SHP77 treated with DMSO at 0.1 percent for 48 hours (cell line): Measurements from ENCODE around the gene SHD.
A peak's percentile ranks its signal among the peaks of the same experiment; 100 is the strongest.
"Not testable (repeated sequence)": the region's sequence is repeated elsewhere in the genome, so short reads cannot be mapped to it uniquely, and the experiment has no call there.

ENCODE experiments used
- DNase-seq: peaks from one replicate; lab custom pipeline; 2025; lab: John Stamatoyannopoulos, UW

SHD gene

DNA sequence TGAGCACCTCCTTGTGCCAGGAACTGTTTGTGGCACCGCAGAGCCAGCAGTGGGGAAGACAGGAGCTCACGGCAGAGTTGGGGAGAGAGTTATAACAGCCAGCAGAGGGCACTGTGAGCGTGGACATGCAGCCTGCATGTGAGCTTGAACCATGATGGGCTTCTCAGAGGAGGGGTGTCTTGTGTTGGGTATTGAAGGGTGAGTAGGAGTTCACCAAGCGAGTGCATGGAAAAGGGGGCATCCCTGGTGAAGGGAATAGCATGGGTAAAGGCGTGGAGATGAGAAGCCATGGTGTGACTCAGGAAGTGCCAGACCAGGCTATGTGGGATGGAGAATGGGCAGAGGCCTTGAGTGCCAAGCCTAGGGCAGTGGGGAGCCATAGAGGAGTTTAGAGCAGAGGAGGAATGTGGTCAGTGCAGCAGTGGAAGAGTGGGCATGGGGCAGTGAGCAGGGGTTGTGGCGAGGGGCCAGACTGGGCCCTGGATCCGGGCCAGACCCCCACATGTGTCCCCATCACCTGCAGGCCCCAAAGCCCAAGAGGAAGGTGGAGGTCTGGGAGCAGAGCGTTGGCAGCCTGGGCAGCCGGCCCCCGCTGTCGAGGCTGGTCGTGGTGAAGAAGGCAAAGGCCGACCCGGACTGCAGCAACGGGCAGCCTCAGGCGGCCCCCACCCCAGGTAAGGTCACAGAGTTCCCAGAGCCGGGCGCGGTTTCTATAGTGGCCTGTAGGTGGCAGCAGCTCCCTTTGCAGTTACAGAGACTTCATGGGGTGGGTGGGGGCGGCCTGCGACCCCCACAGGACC, 11.8 kb upstream of the SHD start:
- DNase-seq: peak; percentile 11

DNA sequence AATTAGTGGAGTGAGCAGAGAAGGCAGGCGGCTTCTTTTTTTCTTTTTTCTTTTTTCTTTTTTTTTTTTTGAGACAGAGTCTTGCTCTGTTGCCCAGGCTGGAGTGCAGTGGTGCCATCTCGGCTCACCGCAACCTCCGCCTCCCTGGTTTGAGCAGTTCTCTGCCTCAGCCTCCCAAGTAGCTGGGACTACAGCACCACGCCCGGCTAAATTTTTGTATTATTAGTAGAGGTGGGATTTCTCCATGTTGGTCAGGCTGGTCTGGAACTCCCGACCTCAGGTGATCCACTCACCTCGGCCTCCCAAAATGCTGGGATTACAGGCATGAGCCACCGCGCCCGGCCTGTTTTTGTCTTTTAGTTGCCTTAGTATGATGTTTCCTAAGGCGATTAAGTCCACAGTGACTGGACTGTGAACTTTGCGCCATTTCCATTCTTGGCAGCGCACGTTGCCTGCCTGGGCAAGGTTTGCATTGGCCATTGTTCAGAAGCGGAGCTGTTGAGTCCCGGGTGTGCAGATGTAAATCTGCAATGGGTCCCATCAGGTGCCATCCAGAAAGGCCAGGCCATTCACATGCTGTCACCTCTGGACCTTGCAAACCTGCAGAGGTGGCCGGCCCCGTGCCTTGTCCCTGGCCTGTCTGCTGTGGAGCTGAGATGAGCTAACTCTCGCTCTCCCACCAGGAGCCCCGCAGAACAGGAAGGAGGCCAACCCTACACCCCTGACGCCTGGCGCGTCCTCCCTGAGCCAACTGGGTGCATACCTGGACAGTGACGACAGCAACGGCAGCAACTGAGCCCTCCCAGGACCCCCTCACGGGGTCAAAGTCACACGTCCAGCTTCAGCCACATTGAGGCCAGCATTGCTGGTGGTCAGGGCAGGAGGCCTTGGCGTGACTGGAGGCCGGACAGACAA, 10.9 kb upstream of the SHD start:
- DNase-seq: no peak

DNA sequence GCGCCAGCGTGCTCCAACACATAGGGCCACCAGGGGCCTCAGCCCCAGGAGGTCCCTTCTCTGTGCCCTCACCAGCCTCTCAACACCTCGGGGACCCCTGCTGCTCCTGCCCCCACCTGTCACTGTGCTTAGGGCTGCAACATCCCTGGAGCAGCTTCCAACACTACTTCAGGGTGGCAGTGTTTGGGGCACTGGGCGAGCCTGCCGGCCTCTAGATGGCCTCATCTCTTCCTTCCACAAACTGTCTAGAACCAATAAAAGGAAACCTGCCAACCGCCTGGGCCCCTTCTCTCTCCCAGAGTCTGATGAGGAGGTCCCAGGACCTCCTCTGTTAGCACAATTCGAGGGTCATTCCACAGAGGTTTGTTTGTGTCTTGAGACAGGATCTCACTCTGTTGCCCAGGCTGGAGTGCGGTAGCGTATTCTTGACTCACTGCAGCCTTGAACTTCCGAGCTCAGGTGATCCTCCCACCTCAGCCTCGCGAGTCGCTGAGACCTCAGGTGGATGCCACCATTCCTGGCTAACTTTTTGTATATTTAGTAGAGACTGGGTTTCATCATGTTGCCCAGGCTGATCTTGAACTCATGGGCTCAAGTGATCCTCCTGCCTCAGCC, 10.1 kb upstream of the SHD start:
- no peak for DNase-seq

DNA sequence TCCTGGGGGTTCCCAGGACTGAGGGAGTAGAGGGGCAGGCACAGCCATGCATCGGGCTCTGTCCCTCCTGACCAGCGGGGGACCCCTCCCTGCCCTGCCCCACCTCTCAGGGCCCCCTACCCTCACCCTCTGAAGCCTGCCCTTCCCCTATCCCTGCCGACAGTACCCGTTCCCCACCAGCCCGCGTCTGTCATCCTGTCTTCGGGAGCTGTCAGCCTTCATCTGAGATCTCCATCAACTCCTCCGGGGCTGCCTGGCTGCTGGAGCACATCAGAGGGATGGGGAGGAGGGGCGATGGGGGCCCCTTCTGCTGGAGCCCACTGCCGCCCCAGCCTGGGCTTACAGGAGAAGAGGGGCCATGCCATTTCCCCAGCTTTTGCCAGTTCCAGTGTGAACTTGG, 6.2 kb upstream of the SHD start:
- DNase-seq: no peak

DNA sequence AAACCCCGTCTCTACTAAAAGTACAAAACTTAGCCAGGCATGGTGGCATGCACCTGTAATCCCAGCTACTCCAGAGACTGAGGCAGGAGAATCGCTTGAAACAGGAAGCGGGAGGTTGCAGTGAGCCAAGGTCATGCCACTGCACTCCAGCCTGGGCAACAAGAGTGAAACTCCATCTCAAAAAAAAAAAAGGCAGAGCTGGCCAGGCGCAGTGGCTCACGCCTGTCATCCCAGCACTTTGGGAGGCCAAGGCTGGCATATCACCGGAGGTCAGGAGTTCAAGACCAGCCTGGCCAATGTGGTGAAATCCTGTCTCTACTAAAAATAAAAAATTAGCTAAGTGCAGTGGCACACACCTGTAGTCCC, 4.8 kb upstream of the SHD start:
- DNase-seq: not testable (repeated sequence)

DNA sequence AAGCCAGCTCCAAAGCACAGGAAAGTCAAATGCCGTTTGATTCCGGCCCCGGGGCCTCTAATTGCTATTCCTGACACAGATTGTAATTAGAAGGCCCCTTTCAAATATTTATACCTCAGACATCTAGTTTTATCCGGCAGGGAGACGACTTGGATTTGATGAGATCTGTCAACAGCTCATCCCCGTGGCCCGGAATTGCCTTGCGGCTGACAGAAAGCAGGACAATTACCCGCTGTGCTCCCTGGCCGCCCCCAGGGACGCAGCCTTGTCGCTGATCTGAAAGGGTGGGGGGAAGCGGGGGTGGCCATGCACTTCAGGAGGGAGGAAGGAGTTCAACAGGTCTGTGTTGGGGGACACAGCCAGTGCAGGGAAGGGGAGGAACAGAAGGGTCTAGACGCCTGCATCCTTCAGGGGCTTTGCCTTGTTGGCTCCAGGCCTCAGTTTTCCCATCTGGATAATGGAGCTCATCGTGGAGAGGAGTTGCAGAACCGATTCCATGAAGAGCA, 1.8 kb upstream of the SHD start:
- no peak for DNase-seq

GRCh38 chr19:4278010-4278409, 1.1 kb upstream of the SHD start:
- DNase-seq: no peak

DNA sequence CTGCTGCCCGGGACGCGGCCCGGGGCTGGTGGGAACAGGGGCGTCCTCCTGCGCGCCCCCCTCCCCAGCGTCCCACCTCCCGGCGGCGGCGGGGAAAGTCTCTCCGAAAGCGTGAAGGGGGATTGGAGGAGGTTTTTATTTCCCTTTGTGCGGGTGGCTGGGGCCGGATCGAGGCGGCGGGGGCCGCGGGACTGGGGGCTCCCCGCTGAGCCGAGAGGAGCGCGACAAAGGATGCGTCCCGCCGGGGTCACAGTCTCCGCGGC, 132 bp downstream of the SHD start:
- DNase-seq: no peak

- DNase-seq: no peak
Observed at GRCh38 chr19:4279530-4280422, 710 bp downstream of the SHD start.

- DNase-seq: peak; percentile 25
Observed at GRCh38 chr19:4284176-4284958, 5.3 kb downstream of the SHD start.

DNA sequence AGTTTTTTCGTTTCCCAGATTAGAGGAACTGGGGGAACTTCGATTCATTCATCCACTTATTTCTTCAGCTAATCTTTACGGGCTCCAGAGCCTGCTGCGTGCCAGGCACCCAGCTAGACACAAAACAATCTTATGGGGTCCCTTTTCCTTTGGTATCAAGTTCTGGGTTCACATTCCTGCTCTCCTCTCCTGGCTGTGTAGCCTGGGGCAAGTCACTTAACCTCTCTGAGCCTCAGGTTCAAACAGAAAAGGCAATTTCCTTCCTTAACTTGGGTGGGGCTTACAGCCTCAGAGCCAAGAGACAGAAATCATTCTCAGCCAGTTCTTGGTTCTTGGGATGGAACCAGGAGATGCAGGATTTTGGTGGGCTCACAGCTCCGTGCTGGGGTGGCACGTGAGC, 5.9 kb downstream of the SHD start:
- DNase-seq: no peak

DNA sequence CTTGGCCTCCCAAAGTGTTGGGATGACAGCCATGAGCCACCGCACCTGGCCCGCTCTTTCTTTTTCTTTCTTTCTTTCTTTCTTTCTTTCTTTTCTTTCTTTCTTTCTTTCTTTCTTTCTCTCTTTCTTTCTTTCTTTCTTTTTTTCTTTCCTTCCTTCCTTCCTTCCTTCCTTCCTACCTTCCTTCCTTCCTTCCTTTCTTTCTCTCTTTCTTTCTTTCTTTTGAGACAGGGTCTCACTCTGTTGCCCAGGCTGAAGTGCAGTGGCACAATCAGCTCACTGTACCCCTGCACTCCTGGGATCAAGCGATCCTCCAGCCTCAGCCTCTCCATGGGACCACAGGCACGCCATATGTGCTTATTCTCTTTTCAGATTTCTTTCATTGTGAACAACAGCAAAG, 7.1 kb downstream of the SHD start:
- DNase-seq: not testable (repeated sequence)

GRCh38 chr19:4288091-4288777, 9.2 kb downstream of the SHD start:
- no peak for DNase-seq

GRCh38 chr19:4291184-4291732, 12.2 kb downstream of the SHD start:
- DNase-seq: no peak

GRCh38 chr19:4292515-4292914, 13.4 kb downstream of the SHD start:
- DNase-seq: no peak

DNA sequence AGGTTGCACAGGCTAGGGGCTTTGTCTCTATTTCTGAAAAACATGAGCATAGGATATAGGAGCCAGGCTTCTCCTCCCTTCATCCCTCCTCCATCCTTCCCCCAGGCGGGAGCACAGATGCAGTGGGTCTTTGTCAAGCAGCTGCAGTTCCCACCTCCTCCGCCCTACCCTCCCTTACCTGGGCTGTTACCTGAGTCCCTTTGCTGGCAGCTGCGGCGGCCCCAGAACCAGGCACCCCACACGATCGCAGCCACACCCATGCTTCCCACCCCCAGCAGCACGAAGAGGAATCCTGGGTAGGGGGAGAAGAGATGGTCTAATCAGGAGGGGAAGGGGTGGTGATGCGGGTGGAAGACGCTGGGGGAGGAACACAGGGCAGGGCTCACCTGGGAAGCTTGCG, 15.3 kb downstream of the SHD start:
- no peak for DNase-seq

DNA sequence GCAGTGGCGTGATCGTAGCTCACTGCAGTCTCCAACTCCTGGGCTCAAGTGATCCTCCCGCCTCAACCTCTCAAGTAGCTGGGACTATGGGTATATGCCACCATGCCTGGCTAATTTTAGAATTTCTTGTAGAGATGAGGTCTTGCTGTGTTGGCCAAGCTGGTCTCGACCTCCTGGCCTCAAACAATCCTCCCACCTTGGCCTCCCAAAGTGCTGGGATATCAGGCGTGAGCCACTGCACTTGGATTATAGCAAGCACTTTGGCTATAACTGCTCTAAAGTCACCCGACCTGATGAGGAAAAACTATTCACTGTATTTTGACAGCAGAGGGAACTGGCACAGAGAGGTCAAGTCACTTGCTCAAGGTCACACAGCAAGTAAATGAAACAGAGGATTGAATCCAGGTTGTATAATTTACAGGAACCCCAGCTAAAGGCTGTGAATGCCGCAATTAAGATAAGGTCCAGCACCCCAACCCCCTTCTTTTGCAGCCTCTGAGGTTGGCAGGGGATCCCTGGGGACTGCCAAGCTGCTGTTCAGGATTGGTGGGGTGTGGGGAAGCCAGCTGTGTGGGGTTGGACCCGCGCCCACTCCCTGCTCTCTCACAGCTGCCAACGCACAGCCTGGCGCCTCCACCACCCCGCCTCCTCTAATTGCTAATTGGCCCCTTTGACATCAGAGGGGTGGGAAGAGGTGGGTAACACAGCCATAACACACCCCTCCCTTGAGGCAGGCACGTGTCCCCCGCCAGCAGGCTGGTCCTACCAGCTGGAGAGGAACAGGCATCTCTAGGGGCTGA, 17.1 kb downstream of the SHD start:
- DNase-seq: peak; percentile 69

DNA sequence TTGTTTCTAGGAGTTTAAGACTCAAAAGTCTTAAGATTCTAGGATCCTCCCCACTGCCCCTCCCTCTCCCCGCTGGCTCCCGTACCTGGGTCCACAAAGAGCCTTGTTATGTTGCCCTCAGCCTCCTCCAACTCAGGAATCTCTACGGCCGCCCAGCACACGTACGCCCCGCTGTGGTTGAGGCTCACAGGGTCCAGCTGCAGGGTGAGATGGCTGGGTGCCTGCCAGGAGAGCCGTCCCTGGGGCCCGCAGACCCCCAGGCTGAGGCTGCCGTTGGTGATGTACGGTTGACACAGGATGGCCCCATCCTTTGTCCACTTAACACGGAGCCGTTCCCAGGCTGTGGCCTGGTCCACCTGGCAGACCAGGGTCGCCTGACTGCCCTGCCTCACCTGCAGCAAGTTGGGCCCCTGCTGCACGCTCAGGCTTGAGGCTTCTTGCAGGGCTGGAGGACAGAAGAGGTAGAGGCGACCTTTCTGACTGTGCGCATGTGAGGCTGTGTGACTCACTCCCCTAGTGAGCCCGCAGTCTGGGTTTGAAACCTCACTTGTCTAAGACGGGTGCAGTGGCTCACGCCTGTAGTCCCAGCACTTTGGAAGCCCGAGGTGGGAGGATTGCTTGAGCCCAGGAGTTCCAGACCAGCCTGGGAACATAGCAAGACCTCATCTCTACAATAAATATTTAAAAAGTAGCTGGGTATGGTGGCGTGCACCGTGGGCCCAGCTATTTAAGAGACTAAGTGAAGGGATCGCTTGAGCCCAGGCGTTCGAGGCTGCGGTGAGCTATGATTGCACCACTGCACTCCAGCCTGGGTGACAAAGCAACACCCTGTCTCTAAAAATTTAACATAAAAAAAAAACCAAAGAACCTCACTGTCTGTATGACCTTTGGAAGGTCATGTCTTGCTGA, 19.1 kb downstream of the SHD start:
- no peak for DNase-seq
